MM.1S (cell line): Measurements from ENCODE around the gene MSANTD2.

Experiments used
- CTCF ChIP-seq: fragments of 300-600 bp; sonication (generic); IDR thresholded peaks from 2 replicates; pipeline ENCODE4 v1.5.1; 2016; ENCODE audit warnings: antibody characterized with exemption, low read length, mixed read lengths
- EZH2phosphoT487 ChIP-seq: fragments of 300-600 bp; sonication (generic); IDR thresholded peaks from 2 replicates; pipeline ENCODE4 v1.6.1; 2018; ENCODE audit warnings: antibody characterized with exemption, low read length

- TF ChIP-seq EZH2phosphoT487 (no peak), CTCF (no peak)
Measured at GRCh38 chr11:124756033-124756752, 44.0 kb downstream of the MSANTD2 start.
